22Rv1 (cell line): ENCODE measurements around the gene SMIM22.

Source experiments
- ZFX ChIP-seq: fragments of 450-650 bp; IDR thresholded peaks from 2 replicates; pipeline ENCODE4 v1.6.1; 2017; ENCODE audit warnings: antibody characterized with exemption, borderline replicate concordance
- TF ChIP-seq, protein P1 (sequence below): fragments of 450-650 bp; IDR thresholded peaks from 2 replicates; pipeline ENCODE4 v1.5.1; 2017; ENCODE audit warnings: mild to moderate bottlenecking

DNA sequence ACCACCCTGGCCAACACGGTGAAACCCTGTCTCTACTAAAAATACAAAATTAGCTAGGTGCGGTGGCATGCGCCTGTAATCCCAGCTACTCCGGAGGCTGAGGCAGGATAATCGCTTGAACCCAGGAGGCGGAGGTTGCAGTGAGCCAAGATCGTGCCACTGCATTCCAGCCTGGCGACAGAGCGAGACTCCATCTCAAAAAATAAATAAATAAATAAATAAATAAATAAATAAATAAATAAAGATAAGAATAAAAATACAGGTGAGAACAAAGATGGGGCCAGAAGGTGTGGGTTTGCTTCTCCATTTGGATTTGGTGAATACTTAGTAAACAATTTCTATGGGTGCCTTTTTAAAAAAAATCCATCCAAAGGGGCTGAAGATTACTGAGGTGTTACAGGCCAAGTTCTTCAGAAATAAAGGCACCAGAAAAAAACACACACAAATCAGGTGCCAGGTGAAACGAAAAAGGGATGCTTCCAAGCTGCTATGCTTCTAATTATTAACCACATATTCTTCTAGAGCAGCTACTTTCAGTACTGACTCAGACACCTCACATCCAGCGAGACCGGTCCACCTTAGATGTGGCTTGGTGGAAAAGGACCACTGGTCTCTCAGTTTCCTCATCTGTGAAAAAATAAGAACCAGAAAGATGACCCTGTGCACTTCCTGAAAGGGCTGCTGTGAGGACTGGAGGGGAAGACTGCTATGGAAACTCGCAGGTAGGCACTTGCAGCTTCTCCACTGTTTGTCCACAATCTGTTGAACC lies 42.7 kb downstream of the SMIM22 start:
- TF ChIP-seq, protein P1, sequence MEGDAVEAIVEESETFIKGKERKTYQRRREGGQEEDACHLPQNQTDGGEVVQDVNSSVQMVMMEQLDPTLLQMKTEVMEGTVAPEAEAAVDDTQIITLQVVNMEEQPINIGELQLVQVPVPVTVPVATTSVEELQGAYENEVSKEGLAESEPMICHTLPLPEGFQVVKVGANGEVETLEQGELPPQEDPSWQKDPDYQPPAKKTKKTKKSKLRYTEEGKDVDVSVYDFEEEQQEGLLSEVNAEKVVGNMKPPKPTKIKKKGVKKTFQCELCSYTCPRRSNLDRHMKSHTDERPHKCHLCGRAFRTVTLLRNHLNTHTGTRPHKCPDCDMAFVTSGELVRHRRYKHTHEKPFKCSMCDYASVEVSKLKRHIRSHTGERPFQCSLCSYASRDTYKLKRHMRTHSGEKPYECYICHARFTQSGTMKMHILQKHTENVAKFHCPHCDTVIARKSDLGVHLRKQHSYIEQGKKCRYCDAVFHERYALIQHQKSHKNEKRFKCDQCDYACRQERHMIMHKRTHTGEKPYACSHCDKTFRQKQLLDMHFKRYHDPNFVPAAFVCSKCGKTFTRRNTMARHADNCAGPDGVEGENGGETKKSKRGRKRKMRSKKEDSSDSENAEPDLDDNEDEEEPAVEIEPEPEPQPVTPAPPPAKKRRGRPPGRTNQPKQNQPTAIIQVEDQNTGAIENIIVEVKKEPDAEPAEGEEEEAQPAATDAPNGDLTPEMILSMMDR, result no peak
- no peak for TF ChIP-seq ZFX
